HG02763 (cell line): Measurements from ENCODE around the gene MYBBP1A.

Experiments
- ATAC-seq: cut with Tn5 transposase; IDR thresholded peaks from one replicate; pipeline ENCODE4 v1.9.1; 2021; ENCODE audit warnings: mild to moderate bottlenecking, moderate library complexity; ENCODE audit not compliant: unreplicated experiment

MYBBP1A gene

DNA sequence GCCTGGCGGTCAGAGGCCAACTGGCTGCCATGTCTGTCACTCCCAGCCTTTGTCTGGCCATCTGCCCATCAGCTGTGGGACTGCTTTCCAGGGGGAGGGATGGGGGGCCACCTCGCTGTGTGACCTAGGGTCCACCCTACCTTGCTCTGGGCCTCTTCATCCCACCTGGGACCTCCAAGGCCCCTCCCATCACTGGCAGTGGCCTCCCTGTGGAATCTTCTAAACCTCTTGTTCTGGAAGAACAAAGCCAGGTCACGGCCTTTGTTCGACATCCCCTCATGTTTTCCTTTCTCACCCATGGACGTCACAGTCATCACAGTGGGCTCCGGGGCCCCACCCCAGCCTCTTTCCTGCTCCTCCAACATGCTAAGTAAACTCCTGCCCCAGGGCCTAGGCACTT, 32.5 kb downstream of the MYBBP1A start:
- ATAC-seq = no peak

DNA sequence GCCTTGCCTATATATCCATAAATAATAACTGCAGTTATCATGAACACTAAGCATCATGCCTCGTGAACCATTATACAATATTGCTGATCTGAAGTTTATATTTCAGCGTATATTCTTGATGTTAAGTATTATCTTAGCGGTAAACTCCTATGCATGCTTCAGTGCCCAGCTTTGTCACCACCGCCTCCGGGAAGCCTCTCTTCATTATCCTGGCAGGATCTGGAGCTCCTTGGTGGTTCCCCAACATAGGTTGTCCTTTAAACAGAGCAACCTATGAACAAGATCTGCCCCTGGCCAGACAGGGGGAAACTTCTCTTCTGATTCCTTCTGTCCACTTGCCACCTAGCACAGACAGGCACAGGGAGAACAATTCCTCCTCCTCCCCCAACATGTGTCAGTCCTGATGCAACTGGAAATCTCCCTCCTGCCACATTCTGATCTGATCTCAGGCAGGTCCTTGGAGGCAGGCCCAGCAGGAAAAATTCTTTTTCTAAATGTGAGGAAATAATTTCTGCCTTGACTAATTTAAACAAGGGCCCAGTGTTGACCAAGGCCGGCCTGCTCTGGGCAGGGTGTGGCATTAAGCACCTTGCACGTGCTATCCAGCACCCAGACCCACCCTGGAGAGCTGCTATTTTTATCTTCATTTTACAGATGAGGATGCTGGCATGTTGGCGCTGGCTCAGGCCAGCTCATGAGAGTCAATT, 34.1 kb downstream of the MYBBP1A start:
- ATAC-seq = no peak

DNA sequence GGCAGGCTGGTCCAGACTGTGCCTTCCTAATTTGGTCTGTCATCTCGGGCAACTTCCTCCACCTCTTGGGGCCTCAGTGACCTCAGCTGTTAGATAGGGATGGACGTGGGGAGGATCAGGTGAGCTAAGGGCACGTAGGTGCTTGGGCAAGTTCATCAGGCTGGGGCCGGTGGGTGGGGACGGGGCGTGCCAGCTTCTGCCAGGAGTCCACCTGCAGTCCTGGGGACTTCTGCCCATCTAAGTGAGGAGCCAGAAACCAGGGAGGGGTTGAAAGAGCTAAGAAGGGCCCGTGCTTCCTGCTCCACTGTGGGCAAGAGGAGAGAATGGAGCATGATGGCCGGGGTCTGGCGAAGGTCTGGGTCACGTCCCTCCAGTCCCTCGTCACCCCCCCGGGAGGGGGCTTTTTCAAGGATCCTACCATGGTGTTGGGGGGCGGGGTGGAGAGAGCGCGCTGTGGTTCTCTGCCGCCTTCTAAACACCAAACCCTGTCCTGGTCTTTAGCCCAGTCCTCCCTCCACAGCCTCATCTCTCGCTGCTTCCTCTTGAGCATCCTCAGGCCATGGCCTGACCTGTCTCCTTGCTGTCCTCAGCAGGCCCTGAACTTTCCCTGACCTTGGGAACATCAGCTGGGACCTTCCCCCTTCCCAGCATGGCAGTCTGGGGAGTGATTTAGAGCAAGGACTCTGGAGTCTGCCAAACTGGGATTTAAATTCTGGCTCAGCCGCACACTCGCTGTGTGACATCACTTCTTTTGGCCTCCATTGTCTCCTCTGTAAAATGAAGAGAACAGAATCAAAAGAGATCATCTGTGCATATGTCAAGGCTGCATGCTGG, 34.9 kb downstream of the MYBBP1A start:
- no peak for ATAC-seq

DNA sequence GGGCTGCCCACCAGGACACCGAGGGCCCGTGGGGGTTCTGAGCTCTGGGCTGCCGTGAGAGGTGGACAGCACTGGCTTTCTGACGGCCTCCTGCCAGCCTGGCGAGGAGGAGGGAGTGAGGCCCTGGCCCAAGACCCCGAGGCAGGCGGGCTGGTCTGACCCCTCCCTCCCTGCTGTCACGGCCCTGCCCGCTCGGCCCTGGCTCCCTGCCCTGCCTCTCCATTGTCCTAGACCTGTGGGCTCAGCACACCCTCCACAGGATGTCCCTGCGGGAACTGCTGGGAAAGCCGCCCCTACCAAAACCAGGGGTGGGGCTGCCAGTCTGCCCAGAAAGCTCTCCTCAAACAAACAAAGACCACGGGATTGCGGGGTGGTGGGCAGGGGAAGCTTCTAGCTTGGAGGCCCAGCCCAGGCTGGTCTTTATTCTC, 35.8 kb downstream of the MYBBP1A start:
- no peak for ATAC-seq

DNA sequence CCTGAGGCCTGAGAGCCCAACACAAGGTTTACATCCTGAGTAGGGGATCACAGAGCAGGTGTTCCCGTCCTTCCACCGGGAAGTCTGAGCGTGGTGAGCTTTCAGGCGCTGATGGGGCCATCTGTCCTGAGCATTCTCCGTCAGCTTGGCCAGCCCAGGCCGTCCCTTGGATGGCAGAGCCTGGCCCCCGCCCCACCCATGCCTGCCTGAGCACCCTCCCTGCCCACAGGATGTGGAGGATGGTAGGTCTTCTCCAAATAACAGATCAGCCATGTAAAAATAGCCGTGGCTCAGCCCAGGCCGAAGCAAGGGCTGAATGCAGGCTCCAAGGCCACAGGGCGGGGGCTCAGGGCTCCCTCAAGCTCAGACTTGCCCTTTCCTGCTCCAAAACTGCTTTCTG, 36.3 kb downstream of the MYBBP1A start:
- no peak for ATAC-seq

DNA sequence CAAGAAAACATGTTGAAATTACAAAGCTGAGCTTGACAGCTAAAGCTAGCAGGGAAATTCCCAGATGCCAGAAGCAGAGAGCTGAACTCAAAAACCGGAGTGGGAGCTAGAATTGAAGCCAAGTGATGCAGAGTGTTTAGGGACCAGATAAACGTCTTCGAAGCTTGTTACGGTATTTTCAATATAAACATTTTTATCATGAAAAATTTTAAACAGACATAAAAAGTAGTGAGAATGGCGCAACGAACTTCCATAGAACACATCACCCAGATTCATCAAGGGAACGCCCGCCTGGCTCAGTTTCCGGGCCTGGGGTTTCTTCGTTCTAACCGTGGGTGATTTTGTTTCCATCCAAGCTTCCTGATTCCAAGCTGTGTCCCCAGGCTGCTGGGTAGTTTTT, 38.4 kb downstream of the MYBBP1A start:
- ATAC-seq = no peak

DNA sequence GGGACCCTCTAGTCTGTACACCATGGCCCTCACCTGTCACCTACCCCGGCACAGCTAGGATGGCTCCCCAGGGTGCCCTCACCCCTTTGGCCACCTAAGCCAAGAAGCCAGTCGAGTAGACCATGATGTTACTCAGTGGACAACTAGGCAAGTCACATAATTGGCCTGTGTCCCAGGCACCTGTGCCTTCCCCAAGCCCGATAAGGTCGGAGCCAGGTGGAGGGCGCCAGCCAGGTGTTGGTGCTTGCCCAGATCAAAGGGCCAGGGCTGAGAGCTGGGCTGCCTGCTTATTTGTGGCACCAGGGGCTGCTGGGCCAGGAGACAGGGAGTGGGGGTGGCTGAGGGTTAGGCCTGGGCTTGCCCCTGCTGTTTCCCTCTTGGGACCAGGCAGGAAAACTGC, 39.7 kb downstream of the MYBBP1A start:
- no peak for ATAC-seq

DNA sequence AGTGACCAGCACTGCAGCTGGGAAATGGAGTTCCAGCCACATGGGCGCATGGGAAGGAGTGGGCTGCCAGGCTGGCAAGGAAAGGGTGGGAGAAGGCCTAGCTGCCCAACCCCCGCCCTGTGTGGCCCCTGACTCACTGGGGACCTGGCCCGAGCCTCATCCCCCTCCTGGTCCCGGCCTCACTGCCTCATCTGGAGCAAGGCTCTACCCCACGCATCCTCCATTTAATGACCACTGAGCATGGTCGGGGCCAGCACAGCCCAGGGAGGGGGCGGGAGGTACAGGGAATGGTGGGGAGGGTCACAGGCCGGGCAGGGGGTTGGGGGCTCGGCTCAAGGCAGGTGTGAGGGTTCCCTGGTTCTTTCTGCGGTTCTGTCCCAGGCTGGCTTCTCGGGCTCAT, 40.4 kb downstream of the MYBBP1A start:
- ATAC-seq = no peak

DNA sequence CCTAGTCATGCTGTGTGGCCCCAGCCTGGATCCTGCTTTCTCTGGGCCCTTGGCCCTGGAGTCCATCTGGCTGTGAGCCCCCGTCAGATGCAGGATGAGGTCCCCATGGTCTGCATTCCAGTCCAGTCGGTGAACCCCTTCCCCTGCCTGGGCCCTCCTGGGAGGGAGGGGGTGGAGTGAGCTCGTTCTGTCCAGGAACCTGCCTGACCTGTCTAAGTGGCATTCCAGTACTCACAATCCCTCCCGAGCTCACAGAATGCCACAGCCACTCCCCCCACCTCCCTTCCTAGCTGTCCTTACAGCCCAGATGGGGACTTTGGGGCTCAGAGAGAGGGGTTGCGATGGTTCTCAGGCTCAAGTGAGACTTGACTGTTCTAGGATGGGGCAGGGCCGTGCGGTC, 41.0 kb downstream of the MYBBP1A start:
- no peak for ATAC-seq

DNA sequence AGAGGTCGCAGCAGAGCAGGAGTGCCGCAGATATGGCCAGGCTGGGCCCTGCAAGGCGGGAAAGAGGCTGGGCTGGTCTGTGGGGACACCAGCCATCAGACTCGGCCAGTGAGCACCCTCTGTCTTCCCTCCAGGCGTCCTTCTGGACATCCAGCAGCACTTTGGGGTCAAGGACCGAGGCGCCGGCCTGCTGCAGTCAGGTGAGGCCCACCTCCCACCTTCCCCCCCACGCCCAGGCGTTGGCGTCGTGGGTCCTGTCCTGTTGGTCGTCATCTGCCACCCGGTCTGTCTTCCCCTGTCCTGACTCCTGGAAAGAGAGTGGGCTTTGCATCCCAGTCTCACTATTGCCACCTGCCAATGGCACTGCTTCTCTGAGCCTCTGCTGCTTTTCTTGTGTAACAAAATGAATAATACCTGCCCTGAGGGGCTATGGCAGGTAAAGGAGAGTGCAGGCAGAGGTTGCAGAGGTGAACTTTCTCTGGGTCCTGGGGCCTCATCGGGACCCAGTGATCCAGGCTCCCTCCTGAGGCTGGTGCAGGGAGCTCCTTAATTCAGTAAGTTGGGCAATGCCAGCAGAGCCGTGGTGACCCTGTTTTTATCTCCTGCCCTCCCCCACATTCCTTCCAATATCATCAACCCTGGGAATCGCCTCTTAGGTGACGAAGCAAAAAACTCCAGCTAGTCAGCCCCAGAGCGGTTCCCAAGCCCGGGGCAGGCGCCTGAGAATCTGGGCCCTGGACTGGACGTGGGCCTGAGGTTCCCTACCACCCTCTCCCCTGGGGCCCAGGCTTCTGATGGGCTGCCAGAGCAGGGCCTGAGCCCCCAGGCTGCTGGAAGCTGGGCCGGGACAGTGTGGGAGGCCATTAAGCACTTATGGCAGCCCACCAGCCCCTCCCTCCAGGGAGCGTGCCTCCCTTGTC, 41.8 kb downstream of the MYBBP1A start:
- ATAC-seq = no peak

DNA sequence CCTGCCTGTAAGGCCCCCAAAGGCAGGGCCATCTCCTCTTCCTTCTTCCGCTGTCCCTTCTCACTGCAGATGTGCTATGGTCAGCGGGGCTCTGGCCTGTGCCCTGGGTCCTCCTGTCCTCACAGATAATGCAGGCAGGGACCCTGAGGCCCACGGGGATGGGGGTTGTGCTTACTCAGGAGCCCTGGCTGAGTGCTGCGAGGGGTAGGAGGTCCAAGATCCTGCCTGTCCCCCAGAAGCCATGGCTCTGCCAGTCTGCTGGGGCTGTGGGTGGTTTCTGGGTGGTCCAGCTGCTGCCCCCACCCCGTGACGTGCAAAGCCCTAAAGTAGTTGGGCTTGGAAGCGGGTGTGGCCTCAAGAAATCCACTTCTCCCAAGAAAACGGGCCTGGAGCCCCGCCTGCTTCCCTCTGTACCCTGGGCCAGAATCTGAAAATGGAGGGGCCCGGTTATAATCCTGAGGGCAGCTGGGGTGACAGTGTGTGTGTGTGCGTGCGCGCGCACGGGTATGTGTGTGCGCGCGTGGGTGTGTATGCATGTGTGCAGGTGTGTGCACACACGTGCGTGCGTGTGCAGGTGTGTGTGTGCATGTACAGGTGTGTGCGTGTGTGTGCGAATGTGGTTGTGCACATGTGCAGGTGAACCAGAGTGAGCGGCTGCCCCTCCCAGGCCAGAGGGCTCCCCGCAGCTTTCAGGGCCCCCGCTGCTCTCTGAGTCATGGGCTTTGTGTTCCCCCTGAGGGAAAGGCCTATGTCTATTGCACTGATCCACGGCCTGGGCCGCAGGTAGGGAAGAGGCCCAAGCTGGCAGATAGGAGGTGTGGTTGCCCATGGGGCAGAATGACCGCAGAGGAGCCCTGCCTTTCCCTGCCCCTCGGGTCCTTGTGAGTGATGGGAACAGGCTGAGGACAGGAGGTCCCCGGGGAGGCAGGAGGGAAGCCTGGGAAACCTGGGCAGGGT, 42.8 kb downstream of the MYBBP1A start:
- ATAC-seq = no peak

DNA sequence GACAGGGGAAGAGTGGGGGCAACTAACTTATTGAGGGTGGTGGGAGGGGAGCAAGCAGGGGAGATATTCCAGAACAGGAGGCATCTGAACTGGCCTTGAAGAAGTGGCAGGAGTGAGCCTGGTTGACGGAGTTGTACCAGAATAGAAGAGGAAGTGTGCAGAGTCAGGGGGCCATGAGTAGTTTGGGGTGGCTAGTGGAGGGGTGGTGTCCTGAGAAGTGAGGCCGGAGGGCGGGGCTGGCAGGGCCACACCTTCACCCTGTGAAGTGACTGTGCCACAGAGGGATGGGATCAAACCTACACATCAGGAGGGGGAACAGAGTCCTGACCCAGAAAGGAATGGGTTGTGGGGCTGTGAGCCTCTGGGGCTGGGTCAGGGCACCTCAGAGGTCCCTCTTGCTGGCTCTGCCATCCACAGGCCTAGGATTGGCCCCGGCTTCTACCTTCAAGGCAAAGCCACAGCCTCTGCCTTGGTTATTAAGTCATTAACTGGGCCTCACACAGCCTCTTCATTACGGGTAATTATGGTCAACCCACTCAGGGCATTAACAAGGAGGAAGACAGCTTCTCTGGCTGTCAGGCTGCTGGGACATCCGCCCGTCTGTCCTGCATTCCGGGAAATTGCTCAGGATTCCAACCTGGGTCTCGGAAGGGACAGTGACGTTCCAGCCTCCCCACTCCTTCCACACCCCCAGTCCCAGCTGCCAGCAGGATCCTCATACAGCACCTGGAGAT, 43.8 kb downstream of the MYBBP1A start:
- ATAC-seq = no peak

DNA sequence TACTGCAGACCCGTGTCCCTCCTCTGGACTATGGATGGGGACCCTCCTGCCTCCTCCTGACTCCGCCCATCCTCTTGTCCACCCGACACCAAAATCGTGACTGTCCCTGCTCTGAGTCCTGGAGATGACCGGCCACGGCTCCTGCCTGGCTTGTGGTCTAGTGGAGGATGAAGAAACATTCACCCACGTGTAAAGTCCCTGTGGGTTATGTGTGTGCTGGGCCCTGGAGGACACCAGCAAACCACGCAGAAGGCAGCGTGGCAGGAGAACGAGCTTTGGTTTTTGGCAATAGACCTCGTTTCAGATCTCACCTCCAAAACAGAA, 44.6 kb downstream of the MYBBP1A start:
- ATAC-seq = no peak

DNA sequence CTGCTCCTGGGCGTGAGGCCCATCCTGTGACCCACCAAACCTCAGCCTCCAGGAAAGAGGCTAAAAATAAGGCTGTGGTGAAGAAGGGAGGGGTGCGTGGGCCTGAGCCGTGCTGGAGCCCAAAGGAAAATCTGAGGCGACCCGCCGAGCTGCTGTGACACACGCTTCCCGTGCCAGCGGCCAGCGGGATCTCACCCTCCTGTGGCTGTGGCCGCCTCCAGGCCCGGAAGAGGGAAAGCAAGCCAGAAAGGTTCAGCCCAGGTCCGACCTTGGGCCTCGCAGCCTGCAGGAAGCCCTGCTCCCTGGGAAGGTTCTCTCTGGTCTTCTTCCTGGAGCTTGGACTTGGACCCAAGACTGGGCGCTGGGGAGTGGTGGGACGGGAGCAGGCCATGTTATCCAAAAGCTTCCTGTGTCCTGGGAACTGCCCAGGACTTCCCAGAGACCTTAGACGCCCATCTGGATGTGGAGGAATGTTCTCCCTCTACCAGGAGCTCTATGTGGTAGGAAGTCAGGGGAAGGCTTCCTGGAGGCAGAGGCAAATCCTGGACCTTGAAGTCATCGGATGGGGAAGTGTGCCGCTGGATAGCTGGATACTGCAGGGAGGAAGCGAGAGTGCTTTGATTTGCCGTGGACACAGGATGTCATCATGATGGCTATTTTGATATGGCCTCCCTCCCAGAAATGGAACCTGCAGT, 45.1 kb downstream of the MYBBP1A start:
- no peak for ATAC-seq

DNA sequence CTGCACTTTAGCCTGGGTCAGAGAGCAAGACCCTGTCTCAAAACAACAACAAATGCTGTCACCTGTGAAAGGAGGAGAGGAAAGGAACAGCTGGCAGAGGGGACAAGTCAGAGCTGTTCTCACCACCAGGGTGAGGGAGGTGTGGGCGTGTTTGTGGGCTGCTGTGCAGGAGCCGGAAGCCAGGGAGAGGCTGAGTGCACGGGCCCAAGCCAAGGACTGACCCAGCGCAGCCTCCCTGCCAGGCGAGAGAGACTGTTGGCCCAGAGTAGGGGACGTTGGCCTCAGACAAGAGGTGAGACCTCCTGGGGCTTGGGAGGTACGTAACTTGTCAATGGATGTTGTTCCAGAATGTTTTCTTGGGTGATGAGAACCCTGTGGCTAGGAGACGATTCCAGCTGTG, 45.8 kb downstream of the MYBBP1A start:
- no peak for ATAC-seq

DNA sequence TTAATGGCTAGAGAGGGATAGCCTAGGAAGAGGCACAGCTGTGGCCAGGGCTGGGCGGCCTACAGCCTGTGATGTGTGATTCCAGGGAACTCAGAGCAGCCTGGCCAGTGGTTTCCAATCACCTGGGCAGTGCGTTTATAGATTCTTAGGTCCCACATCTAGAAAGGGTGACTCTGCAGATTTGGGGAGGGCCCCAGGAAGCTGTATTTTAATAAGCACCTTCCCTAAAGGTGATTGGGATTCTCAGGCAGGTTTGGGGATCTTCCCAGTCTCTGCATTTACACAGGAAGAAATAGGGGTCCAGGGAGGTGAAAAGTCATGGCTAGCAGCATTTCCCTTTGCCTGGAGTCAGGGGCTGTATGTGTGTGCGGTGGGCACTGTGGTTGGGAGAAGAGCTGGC, 47.0 kb downstream of the MYBBP1A start:
- ATAC-seq = no peak

DNA sequence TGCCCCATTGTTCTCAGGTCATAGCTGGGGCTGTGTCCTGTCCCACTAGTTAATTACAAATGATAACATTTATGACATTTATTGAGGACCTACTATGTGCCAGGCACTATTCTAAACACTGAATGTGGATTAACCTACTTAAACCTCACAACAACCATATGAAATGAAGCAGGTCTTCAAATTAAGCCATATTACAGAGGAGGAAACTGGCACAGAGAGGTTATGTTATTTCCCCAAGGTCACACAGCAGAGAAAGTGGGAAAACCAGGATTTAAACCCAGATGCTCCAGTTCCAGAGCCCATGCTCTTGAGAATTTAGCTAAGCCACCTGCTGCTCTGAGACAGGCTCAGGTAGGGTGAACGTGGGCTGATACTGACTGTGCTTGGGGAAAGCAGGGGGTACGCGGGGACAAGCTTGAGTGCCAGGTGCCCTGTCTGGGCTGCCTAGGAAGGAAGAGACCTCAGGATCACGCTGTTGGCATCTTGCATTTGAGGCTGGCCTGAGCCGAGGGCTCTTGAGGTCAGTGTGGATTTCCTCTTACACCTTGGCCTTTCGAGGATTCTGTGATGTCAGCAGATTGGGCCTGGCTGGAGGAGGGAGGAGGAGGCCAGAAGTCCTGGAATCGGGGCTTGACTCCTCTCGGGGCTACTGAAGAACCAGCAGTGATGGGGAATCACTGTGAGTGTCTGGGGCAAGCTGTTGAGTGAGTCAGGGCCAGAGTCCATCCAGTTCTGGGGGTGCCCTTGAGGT, 47.6 kb downstream of the MYBBP1A start:
- no peak for ATAC-seq

DNA sequence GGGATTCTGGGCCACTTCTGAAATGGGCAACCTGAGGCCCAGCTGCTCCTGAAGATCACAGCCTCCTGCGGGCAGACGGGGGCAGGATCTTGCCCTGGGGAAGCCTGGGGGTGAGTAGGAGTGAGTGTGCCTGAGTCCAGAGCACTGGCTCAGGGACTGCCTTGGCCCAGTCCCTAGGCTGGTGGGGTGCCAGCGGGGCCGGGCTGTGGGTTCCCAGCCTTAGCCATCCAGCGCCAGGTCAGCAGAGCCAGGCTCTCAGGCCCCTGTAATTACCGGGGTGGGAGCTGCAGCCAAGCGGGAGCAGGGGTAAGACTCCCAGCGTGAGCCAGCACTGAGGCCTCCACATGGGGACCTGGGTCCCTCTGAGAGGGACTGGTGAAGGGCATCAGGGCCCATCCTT, 48.3 kb downstream of the MYBBP1A start:
- no peak for ATAC-seq
